ENCODE data around the gene ESYT3.

Gene ESYT3

GRCh38 chr3:138401834-138402233 lies 32.6 kb upstream of the ESYT3 start:
- Histone ChIP-seq H3K36me3 (ENCODE audit: insufficient read depth, insufficient read length, low read length) (peaks cover 69% of the 10 kb centered on the region), H3K27me3 (ENCODE audit: insufficient read depth, insufficient read length) (no peaks in the 10 kb centered on the region), H3K9me3 (ENCODE audit: insufficient read depth, low read length) (no peaks in the 10 kb centered on the region), H3K4me1 (ENCODE audit: insufficient read depth, insufficient read length) (peaks cover 8% of the 10 kb centered on the region), H3K4me3 (ENCODE audit: insufficient read length, low read depth) (no peak overlapping the region), H3K9ac (ENCODE audit: insufficient read length, low read depth) (no peak overlapping the region)
- no peak for TF ChIP-seq ZNF274 (IDR thresholded peaks at IDR 0.05; ENCODE audit: low read depth, low read length)
- DNase-seq (ENCODE audit: low read depth, low spot score), result no peak

GRCh38 chr3:138404121-138404520 lies 30.3 kb upstream of the ESYT3 start:
- DNase-seq (ENCODE audit: low read depth, low spot score), result no peak
- no peak overlapping the region for H3K9ac ChIP-seq (ENCODE audit: insufficient read length, low read depth)
- H3K27me3 ChIP-seq (ENCODE audit: insufficient read depth, insufficient read length), result no peaks in the 10 kb centered on the region
- H3K4me1 ChIP-seq (ENCODE audit: insufficient read depth, insufficient read length), result peaks cover 4% of the 10 kb centered on the region
- H3K9me3 ChIP-seq (ENCODE audit: insufficient read depth, low read length), result no peaks in the 10 kb centered on the region
- no peak overlapping the region for H3K4me3 ChIP-seq (ENCODE audit: insufficient read length, low read depth)
- TF ChIP-seq SUZ12 (IDR thresholded peaks at IDR 0.05; ENCODE audit: extremely low read depth, insufficient read depth, insufficient read length) (no peak), YY1 (IDR thresholded peaks at IDR 0.05; ENCODE audit: insufficient read depth, insufficient read length) (no peak)
- H3K36me3 ChIP-seq (ENCODE audit: insufficient read depth, insufficient read length, low read length), result peaks cover 51% of the 10 kb centered on the region

- peaks cover 43% of the 10 kb centered on the region for H3K36me3 ChIP-seq (ENCODE audit: insufficient read depth, insufficient read length, low read length)
- TF ChIP-seq SUZ12 (IDR thresholded peaks at IDR 0.05; ENCODE audit: extremely low read depth, insufficient read depth, insufficient read length), result no peak
- no peak for TF ChIP-seq ZNF274 (IDR thresholded peaks at IDR 0.05; ENCODE audit: low read depth, low read length)
- TF ChIP-seq YY1 (IDR thresholded peaks at IDR 0.05; ENCODE audit: insufficient read depth, insufficient read length), result no peak
- no peaks in the 10 kb centered on the region for H3K9me3 ChIP-seq (ENCODE audit: insufficient read depth, low read length)
- peaks cover 4% of the 10 kb centered on the region for H3K4me1 ChIP-seq (ENCODE audit: insufficient read depth, insufficient read length)
- H3K9ac ChIP-seq (ENCODE audit: insufficient read length, low read depth), result no peak overlapping the region
- H3K4me3 ChIP-seq (ENCODE audit: insufficient read length, low read depth), result no peak overlapping the region
- no peaks in the 10 kb centered on the region for H3K27me3 ChIP-seq (ENCODE audit: insufficient read depth, insufficient read length)
- DNase-seq (ENCODE audit: low read depth, low spot score), result no peak
Measured at GRCh38 chr3:138405001-138405400, 29.4 kb upstream of the ESYT3 start.

- Histone ChIP-seq H3K4me1 (ENCODE audit: insufficient read depth, insufficient read length) (peaks cover 4% of the 10 kb centered on the region), H3K9ac (ENCODE audit: insufficient read length, low read depth) (no peak overlapping the region), H3K27me3 (ENCODE audit: insufficient read depth, insufficient read length) (no peaks in the 10 kb centered on the region), H3K36me3 (ENCODE audit: insufficient read depth, insufficient read length, low read length) (peaks cover 42% of the 10 kb centered on the region), H3K9me3 (ENCODE audit: insufficient read depth, low read length) (no peaks in the 10 kb centered on the region), H3K4me3 (ENCODE audit: insufficient read length, low read depth) (no peak overlapping the region)
- DNase-seq (ENCODE audit: low read depth, low spot score), result no peak
- TF ChIP-seq YY1 (IDR thresholded peaks at IDR 0.05; ENCODE audit: insufficient read depth, insufficient read length) (no peak), SUZ12 (IDR thresholded peaks at IDR 0.05; ENCODE audit: extremely low read depth, insufficient read depth, insufficient read length) (no peak)
Measured at GRCh38 chr3:138405486-138405885, 28.9 kb upstream of the ESYT3 start.

GRCh38 chr3:138406606-138407005 lies 27.8 kb upstream of the ESYT3 start:
- TF ChIP-seq SUZ12 (IDR thresholded peaks at IDR 0.05; ENCODE audit: extremely low read depth, insufficient read depth, insufficient read length), result no peak
- no peak for TF ChIP-seq YY1 (IDR thresholded peaks at IDR 0.05; ENCODE audit: insufficient read depth, insufficient read length)
- no peak for TF ChIP-seq ZNF274 (IDR thresholded peaks at IDR 0.05; ENCODE audit: low read depth, low read length)
- Histone ChIP-seq H3K9me3 (ENCODE audit: insufficient read depth, low read length) (no peaks in the 10 kb centered on the region), H3K4me3 (ENCODE audit: insufficient read length, low read depth) (no peak overlapping the region), H3K36me3 (ENCODE audit: insufficient read depth, insufficient read length, low read length) (peaks cover 33% of the 10 kb centered on the region), H3K4me1 (ENCODE audit: insufficient read depth, insufficient read length) (peaks cover 4% of the 10 kb centered on the region), H3K27me3 (ENCODE audit: insufficient read depth, insufficient read length) (no peaks in the 10 kb centered on the region), H3K9ac (ENCODE audit: insufficient read length, low read depth) (no peak overlapping the region)
- no peak for DNase-seq (ENCODE audit: low read depth, low spot score)

GRCh38 chr3:138407236-138407907 lies 27.0 kb upstream of the ESYT3 start:
- H3K9ac ChIP-seq (ENCODE audit: insufficient read length, low read depth), result no peak overlapping the region
- H3K27me3 ChIP-seq (ENCODE audit: insufficient read depth, insufficient read length), result no peaks in the 10 kb centered on the region
- DNase-seq (ENCODE audit: low read depth, low spot score), result no peak
- TF ChIP-seq SUZ12 (IDR thresholded peaks at IDR 0.05; ENCODE audit: extremely low read depth, insufficient read depth, insufficient read length) (no peak), YY1 (IDR thresholded peaks at IDR 0.05; ENCODE audit: insufficient read depth, insufficient read length) (no peak), ZNF274 (IDR thresholded peaks at IDR 0.05; ENCODE audit: low read depth, low read length) (no peak)
- H3K36me3 ChIP-seq (ENCODE audit: insufficient read depth, insufficient read length, low read length), result peaks cover 30% of the 10 kb centered on the region
- no peaks in the 10 kb centered on the region for H3K4me1 ChIP-seq (ENCODE audit: insufficient read depth, insufficient read length)
- H3K9me3 ChIP-seq (ENCODE audit: insufficient read depth, low read length), result no peaks in the 10 kb centered on the region
- H3K4me3 ChIP-seq (ENCODE audit: insufficient read length, low read depth), result no peak overlapping the region

GRCh38 chr3:138408751-138409570 lies 25.5 kb upstream of the ESYT3 start:
- Histone ChIP-seq H3K27me3 (ENCODE audit: insufficient read depth, insufficient read length) (no peaks in the 10 kb centered on the region), H3K4me1 (ENCODE audit: insufficient read depth, insufficient read length) (no peaks in the 10 kb centered on the region), H3K36me3 (ENCODE audit: insufficient read depth, insufficient read length, low read length) (peaks cover 15% of the 10 kb centered on the region), H3K9me3 (ENCODE audit: insufficient read depth, low read length) (no peaks in the 10 kb centered on the region), H3K4me3 (ENCODE audit: insufficient read length, low read depth) (no peak overlapping the region), H3K9ac (ENCODE audit: insufficient read length, low read depth) (no peak overlapping the region)
- DNase-seq (ENCODE audit: low read depth, low spot score), result peak; percentile 82
- no peak for TF ChIP-seq SUZ12 (IDR thresholded peaks at IDR 0.05; ENCODE audit: extremely low read depth, insufficient read depth, insufficient read length)
- TF ChIP-seq YY1 (IDR thresholded peaks at IDR 0.05; ENCODE audit: insufficient read depth, insufficient read length), result no peak
- no peak for TF ChIP-seq ZNF274 (IDR thresholded peaks at IDR 0.05; ENCODE audit: low read depth, low read length)

Measured in NT2/D1 (cell line).